A673 (cell line): Measurements from ENCODE around the gene PDE6A. TPM values are rescaled to one million over a fixed set of nuclear protein-coding genes. Genes with fewer than 3 reads are reported as not detected.

Experiments
- BruUV-seq: library from RNA; stranded (reverse); fragments of 400-500 nt; replicated peaks from 2 replicates; lab custom pipeline; 2021; lab: Mats Ljungman, UMichigan
- CTCF ChIA-PET: fragments of 300-600 bp; sonication (Branson Sonifier 250); formaldehyde crosslinking; loops from one replicate; lab custom pipeline; 2022; ENCODE audit warnings: antibody characterized with exemption; lab: Charles Lee
- POLR2A ChIA-PET: fragments of 300-600 bp; sonication (Branson Sonifier 250); formaldehyde crosslinking; loops from one replicate; lab custom pipeline; 2022; ENCODE audit warnings: antibody characterized with exemption; ENCODE audit not compliant: low non-redundant PET; lab: Charles Lee
- DNase-seq: peaks from one replicate; pipeline ENCODE4 v3.0.0-alpha.2; 2015; ENCODE audit warnings: low spot score
- H3K27ac ChIP-seq: fragments of 200-600 bp; sonication (generic); 2 replicates; pipeline ENCODE4 v1.5.1; 2016; ENCODE audit warnings: mixed run types, low read depth, mild to moderate bottlenecking, mixed read lengths, antibody characterized with exemption, low read length; ENCODE audit not compliant: poor library complexity, severe bottlenecking
- H3K27me3 ChIP-seq: fragments of 200-600 bp; sonication (generic); replicated peaks from 2 replicates; pipeline ENCODE4 v1.6.1; 2017; ENCODE audit warnings: mixed run types, low read depth, mild to moderate bottlenecking, mixed read lengths, antibody characterized with exemption, low read length; ENCODE audit not compliant: insufficient read depth, poor library complexity
- H3K36me3 ChIP-seq: fragments of 200-600 bp; sonication (generic); 2 replicates; pipeline ENCODE4 v1.6.1; 2016; ENCODE audit warnings: mixed run types, mild to moderate bottlenecking, mixed read lengths, antibody characterized with exemption, low read length; ENCODE audit not compliant: insufficient read depth, poor library complexity, severe bottlenecking
- H3K4me1 ChIP-seq: fragments of 200-600 bp; sonication (generic); 2 replicates; pipeline ENCODE4 v1.6.1; 2017; ENCODE audit warnings: mixed run types, mild to moderate bottlenecking, mixed read lengths, antibody characterized with exemption, low read length; ENCODE audit not compliant: insufficient read depth, poor library complexity, severe bottlenecking
- H3K4me3 ChIP-seq: fragments of 200-600 bp; sonication (generic); 2 replicates; pipeline ENCODE4 v1.5.1; 2016; ENCODE audit warnings: low read depth, mixed run types, mild to moderate bottlenecking, mixed read lengths, low read length; ENCODE audit not compliant: poor library complexity, severe bottlenecking
- H3K9me3 ChIP-seq: fragments of 200-600 bp; sonication (generic); 2 replicates; pipeline ENCODE4 v1.6.1; 2016; ENCODE audit warnings: mixed run types, low read depth, mild to moderate bottlenecking, mixed read lengths, antibody characterized with exemption, low read length; ENCODE audit not compliant: poor library complexity, severe bottlenecking
- CTCF ChIP-seq: fragments of 300-800, 200-600 bp; sonication (generic); conservative IDR thresholded peaks from 2 replicates; pipeline ENCODE4 v1.5.1; 2017; ENCODE audit warnings: low read depth, mild to moderate bottlenecking, antibody characterized with exemption, low read length, moderate library complexity, mixed read lengths
- EZH2 ChIP-seq: fragments of 200-600 bp; sonication (generic); IDR thresholded peaks from 2 replicates; pipeline ENCODE4 v1.6.1; 2017; ENCODE audit warnings: borderline replicate concordance, low read depth, mild to moderate bottlenecking, mixed read lengths, antibody characterized with exemption, low read length; ENCODE audit not compliant: poor library complexity, severe bottlenecking
- intact Hi-C: fragments of 100-400 bp; cut with micrococcal nuclease; formaldehyde crosslinking; loops from one replicate; pipeline ENCODE4 v1.10.0; 2022; ENCODE audit not compliant: unreplicated experiment
- total RNA-seq: library from RNA; stranded (reverse); gene quantifications from 2 replicates; pipeline ENCODE4 v1.2.3, GENCODE V29; 2021

The PDE6A gene
- total RNA-seq, 1 experiment from 2014 or later, result 0.49 TPM

GRCh38 chr5:149863830-149864229 lies 80.8 kb downstream of the PDE6A start:
- no TSS peak for BruUV-seq
- Histone ChIP-seq H3K36me3 (no peaks in the 10 kb centered on the region), H3K4me3 (no peak overlapping the region), H3K9me3 (no peaks in the 10 kb centered on the region), H3K27ac (no peak overlapping the region), H3K27me3 (no peaks in the 10 kb centered on the region), H3K4me1 (no peaks in the 10 kb centered on the region)
- no peak for TF ChIP-seq EZH2
- no peak for TF ChIP-seq CTCF
- peak; percentile 22 for DNase-seq
- intact Hi-C loops, result no loop called here
- POLR2A ChIA-PET, result no interaction called here
- CTCF ChIA-PET, result no interaction called here

GRCh38 chr5:149863176-149863575 lies 81.4 kb downstream of the PDE6A start:
- CTCF ChIA-PET, result no interaction called here
- Histone ChIP-seq H3K36me3 (no peaks in the 10 kb centered on the region), H3K4me3 (no peak overlapping the region), H3K27ac (no peak overlapping the region), H3K9me3 (no peaks in the 10 kb centered on the region), H3K27me3 (no peaks in the 10 kb centered on the region), H3K4me1 (peaks cover under 1% of the 10 kb centered on the region)
- intact Hi-C loops, result no loop called here
- POLR2A ChIA-PET, result no interaction called here
- no TSS peak for BruUV-seq
- no peak for DNase-seq
- TF ChIP-seq EZH2 (no peak), CTCF (no peak)

GRCh38 chr5:149860801-149861322 lies 83.7 kb downstream of the PDE6A start:
- TF ChIP-seq CTCF, result no peak
- no peak for TF ChIP-seq EZH2
- Histone ChIP-seq H3K27me3 (no peaks in the 10 kb centered on the region), H3K27ac (no peak overlapping the region), H3K9me3 (no peaks in the 10 kb centered on the region), H3K4me3 (no peak overlapping the region), H3K4me1 (peaks cover 17% of the 10 kb centered on the region), H3K36me3 (no peaks in the 10 kb centered on the region)
- ChIA-PET POLR2A (no interaction called here), CTCF (no interaction called here)
- BruUV-seq, result no TSS peak
- intact Hi-C loops, result no loop called here
- no peak for DNase-seq
